Activated naive CD4-positive, alpha-beta T cell treated with Interleukin-2 at 50 U/mL for 16 hours (primary cell): ENCODE results near the gene RNASEH2A.
"Not testable (repeated sequence)": the region's sequence is repeated elsewhere in the genome, so short reads cannot be mapped to it uniquely, and the experiment has no call there.

Experiments used
- DNase-seq: peaks from one replicate; pipeline ENCODE4 v3.0.0-alpha.2; 2020

Gene RNASEH2A

DNA sequence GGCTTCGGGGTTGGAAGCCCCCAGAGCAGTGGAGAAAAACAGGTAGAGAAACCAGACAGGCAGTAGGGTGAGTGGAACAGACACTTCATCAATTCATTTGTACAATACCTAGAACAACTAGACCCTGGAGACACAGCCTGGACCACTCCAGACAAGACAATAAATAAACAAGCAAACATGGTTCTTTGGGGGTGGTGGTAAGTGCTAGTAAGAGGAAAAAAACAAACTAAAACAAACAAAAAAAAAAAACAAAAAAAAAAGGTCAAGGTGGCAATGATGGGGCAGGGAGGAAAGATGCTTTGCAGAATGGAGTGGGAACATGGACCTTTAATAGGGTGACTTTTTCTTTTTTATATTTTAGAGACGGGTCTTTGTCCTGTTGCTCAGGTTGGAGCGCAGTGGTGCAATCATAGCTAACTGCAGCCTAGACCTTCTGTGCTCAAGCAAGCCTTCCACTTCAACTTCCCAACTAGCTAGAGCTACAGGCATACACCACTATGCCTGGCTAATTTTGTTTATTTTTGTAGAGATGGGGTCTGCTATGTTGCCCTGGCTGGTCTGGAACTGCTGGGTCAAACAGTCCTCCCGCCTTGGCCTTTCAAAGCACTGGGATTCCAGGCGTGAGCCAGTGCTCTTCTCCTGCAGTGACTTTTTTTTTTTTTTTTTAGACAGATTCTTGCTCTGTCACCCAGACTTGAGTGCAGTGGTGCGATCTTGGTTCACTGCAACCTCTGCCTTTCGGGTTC, 12.0 kb upstream of the RNASEH2A start:
- no peak for DNase-seq

GRCh38 chr19:12794971-12795381, 11.4 kb upstream of the RNASEH2A start:
- DNase-seq, result no peak

DNA sequence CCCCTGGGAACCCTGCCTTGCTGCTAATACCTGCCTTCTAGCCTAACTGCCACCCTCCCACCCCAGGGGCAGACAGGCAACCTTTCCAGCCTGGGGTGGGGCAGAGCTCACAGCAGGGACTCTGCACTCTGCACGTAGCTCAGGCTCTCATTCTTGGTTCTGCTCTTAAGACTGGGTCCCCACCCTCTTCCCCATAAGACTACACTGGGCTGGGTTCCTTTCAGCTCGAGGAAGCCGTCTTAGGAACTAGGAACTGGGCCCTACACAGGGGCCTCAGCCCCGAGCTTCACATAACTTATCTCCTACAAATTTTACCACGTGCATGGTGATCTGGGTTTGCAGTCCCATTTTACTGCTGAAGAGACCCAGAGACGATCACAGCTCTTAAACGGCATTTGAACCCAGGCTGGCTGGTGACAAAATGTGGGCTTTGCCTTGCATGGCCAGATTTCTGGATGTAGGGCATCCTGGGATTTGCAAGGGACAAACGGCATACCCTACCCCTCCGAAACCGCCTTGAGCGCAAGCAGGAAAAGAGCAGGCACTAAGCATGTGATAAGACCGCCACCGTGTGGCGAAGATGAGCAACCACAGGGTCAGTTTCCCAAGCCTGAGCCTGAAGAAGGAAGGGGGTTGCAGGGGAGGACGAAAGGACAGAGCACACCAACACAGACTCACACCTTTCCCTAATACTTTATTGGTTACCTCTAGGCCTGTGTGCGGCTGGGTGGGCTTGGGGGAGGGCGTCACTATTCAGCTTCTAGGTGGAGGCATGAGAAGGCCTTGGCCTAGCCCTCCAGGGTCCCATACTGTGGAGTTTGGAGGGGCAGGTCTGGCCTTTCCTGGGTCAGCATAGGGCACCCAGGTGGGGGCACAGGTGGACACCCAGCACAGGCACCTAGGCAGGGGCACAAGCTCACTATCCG, 10.0 kb upstream of the RNASEH2A start:
- DNase-seq, result peak; percentile 74

DNA sequence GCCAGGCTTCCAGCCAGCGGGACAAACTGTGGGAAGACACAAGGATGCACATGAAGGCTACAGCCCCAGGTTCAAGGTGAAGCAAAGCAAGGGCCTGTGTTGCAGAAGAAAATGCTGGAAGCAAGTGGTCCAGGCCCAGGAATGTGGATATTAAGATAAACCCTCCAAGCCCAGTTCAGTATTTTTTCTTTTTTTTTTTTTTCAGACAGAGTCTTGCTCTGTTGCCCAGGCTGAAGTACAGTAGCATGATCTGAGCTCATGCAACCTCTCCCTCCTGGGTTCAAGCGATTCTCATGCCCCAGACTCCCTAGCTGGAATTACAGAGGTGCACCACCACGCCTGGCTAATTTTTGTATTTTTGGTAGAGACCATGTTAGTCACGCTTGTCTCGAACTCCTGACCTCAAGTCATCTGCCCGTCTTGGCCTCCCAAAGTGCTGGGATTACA, 9.2 kb upstream of the RNASEH2A start:
- DNase-seq, result no peak

DNA sequence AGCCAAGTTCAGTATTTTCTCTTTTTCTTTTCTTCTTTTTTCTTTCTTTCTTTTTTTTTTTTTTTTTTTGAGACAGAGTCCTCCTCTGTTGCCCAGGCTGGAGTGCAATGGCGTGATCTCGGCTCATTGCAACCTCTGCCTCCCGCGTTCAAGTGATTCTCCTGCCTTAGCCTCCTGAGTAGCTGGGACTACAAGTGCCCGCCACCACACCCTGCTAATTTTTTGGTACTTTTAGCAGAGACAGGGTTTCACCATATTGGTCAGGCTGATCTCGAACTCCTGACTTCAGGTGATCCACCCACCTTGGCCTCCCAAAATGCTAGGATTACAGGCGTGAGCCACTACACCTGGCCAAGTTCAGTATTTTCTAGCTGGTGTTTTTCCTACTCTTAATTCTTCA, 8.8 kb upstream of the RNASEH2A start:
- DNase-seq, result not testable (repeated sequence)

- DNase-seq, result no peak
Observed at GRCh38 chr19:12799742-12800465, 6.5 kb upstream of the RNASEH2A start.

- no peak for DNase-seq
Observed at GRCh38 chr19:12800466-12800770, 6.0 kb upstream of the RNASEH2A start.

GRCh38 chr19:12800923-12801465, 5.4 kb upstream of the RNASEH2A start:
- DNase-seq, result peak; percentile 33

GRCh38 chr19:12801466-12802266, 4.7 kb upstream of the RNASEH2A start, which contains the start of the genes PRDX2 and THSD8:
PRDX2 (minus strand) TSS chr19:12801800; CDS start chr19:12801261, 539 bp downstream.
THSD8 (plus strand) TSS chr19:12802069; CDS start chr19:12802072, 3 bp downstream.
- DNase-seq, result peak; percentile 81

DNA sequence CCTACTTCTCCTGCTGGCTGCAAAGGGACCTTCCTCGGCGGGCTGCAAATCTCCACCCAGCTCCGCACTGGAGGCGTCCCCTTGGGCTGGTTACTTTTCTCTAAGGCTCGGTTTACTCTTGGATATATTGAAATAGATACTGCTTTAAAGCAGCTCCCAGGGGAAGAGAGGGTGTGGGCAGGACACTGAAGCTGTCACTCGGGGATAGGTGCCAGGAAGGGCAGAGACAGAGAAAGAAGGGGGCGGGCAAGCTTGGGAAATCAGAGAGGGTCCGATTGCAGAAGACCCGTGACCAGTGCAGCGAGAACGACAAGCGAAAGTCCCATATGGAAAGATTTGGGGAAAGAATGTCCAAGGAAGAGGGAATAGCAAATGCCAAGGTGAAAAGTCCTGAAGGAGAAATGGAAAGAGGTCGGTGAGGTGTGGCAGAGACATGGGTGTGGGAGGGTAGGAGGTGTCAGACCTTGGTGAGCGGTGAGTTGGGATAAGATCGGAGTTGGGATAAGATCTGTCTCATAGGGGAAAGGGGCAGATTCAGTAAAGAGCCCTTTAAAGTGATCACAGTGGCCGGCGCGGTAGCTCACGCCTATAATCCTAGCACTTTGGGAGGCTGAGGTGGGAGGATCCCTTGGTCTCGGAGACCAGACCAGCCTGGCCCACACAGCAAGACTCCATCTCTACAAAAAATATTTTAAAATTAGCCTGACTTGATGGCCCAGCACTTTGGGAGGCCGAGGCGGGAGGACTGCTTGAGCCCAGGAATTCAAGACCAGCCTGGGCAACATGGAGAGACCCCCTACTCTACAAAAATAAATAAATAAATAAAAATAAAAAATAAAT, 3.9 kb upstream of the RNASEH2A start:
- no peak for DNase-seq

DNA sequence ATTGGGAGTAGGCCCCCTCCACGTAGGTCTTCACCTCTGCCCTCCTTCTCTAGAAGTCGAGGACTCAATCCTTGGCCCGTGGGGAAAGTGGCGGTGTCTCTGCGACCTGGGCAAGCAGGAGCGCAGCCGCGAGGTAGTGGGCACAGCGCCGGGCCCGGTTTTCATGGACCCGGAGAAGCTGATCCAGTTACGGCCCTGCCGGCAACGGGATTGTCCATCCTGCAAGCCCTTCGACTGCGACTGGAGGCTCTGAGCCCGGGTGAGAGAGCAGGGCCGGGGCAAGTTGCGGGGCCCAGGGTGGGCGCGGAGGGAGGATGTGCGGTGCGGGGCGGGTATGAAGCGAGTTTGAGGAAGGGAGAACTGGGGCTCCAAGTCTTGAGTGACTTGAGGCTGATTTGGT, 2.3 kb upstream of the RNASEH2A start:
- no peak for DNase-seq

GRCh38 chr19:12815088-12815487, 8.7 kb downstream of the RNASEH2A start:
- DNase-seq, result no peak

- not testable (repeated sequence) for DNase-seq
Observed at GRCh38 chr19:12817188-12817587, 10.8 kb downstream of the RNASEH2A start.

DNA sequence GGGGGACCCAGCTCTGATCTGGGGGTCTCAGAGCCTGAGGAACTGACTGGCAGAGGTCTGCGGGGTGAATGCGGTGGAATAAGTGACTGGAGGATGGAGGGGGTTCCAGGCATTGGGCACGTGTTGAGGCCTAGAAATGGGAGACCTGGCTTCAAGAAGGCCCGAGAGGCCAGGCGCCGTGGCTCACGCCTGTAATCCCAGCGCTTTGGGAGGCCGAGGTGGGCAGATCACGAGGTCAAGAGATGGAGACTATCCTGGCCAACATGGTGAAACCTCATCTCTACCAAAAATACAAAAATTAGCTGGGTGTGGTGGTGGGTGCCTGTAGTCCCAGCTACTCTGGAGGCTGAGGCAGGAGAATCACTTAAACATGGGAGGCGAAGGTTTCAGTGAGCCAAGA, 11.4 kb downstream of the RNASEH2A start:
- not testable (repeated sequence) for DNase-seq

DNA sequence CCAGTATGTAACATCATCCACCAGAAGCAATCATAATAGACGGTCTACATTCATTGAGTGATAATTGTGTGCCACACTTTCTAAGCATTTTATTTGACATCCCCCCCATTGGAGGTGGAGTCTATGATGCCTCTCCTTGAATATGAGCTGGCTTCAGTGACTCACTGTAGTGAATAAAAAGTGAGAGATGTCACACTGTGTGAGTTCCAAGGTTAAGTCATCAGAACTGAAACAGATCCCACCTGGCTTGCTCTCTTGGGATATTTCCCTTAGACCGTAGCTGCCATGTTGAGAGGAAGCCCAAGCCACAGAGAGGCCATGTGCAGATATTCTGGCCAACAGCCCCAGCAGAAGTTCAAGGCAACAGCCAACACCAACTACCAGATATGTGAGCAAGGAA, 15.4 kb downstream of the RNASEH2A start:
- DNase-seq, result no peak

GRCh38 chr19:12825254-12826131, 19.1 kb downstream of the RNASEH2A start:
- no peak for DNase-seq

- no peak for DNase-seq
Observed at GRCh38 chr19:12828494-12828893, 22.1 kb downstream of the RNASEH2A start.

DNA sequence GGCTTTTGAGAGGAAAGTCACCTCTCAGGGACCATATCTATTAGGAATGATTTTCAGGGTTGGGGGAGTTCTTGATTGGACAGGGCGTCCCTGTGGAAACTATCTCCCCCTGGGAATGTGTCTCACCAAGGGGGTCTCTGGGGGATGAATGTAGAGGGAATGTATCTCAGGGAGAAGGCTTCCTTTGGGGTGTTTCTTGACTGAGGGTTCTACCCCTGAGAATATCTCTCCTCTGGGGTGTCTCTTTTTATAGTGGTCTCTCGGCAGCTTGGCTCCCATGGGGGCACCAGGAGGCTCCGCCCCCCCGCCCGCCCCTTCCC, 27.0 kb downstream of the RNASEH2A start:
- no peak for DNase-seq

- DNase-seq, result peak; percentile 42
Observed at GRCh38 chr19:12833738-12834565, 27.6 kb downstream of the RNASEH2A start.
